ENCODE data around the gene TMX3. TPM values are rescaled to one million over a fixed set of nuclear protein-coding genes. Genes with fewer than 3 reads are reported as not detected.

The TMX3 gene
- total RNA-seq, result 23.0 TPM
- long read RNA-seq, full-length matches to known transcripts, result 62 of 67 reads
- long read RNA-seq, partial matches to known transcripts, result 0 of 67 reads
- long read RNA-seq, other reads (novel, unspliced or antisense), result 5 of 67 reads

GRCh38 chr18:68714712-68715496 lies at the start of gene TMX3:
Gene TMX3, minus strand, starts transcription at chr18:68715108. Its CDS starts 127 bp downstream, at chr18:68714981.
- ATAC-seq (ENCODE audit: poor library complexity) (peak; percentile 100), DNase-seq (peak; percentile 96)
- intact Hi-C loops (cut with DNase I), result no loop called here

GRCh38 chr18:68764016-68764415 lies 49.1 kb upstream of the TMX3 start:
- intact Hi-C loops (cut with DNase I), result no loop called here
- no peak for DNase-seq

GRCh38 chr18:68763083-68763482 lies 48.2 kb upstream of the TMX3 start:
- no peak for DNase-seq
- intact Hi-C loops (cut with DNase I), result no loop called here
- ATAC-seq (ENCODE audit: poor library complexity), result no peak

More at GRCh38 chr18:68764016-68764415, 49.1 kb upstream of the TMX3 start:
- no peak for ATAC-seq (ENCODE audit: poor library complexity)

- no peak for DNase-seq
- intact Hi-C loops (cut with DNase I), result no loop called here
- ATAC-seq (ENCODE audit: poor library complexity), result no peak
These were observed 44.4 kb upstream of the TMX3 start for GRCh38 chr18:68759308-68759707.

GRCh38 chr18:68757126-68757525 lies 42.2 kb upstream of the TMX3 start:
- ATAC-seq (ENCODE audit: poor library complexity), result peak; percentile 48
- intact Hi-C loops (cut with DNase I), result no loop called here

GRCh38 chr18:68742206-68742605 lies 27.3 kb upstream of the TMX3 start:
- ATAC-seq (ENCODE audit: poor library complexity) (no peak), DNase-seq (no peak)
- intact Hi-C loops (cut with DNase I), result no loop called here

More at GRCh38 chr18:68757126-68757525, 42.2 kb upstream of the TMX3 start:
- DNase-seq, result no peak

GRCh38 chr18:68740966-68741365 lies 26.1 kb upstream of the TMX3 start:
- DNase-seq (no peak), ATAC-seq (ENCODE audit: poor library complexity) (peak; percentile 29)
- intact Hi-C loops (cut with DNase I), result no loop called here

GRCh38 chr18:68739462-68739861 lies 24.6 kb upstream of the TMX3 start:
- no peak for DNase-seq
- no peak for ATAC-seq (ENCODE audit: poor library complexity)
- intact Hi-C loops (cut with DNase I), result loop anchor here (5.0 kb wide), 1 partner anchor 1522 kb away; no protein-coding TSS in a partner anchor

GRCh38 chr18:68738564-68738963 lies 23.7 kb upstream of the TMX3 start:
- DNase-seq, result no peak
- ATAC-seq (ENCODE audit: poor library complexity), result no peak
- intact Hi-C loops (cut with DNase I), result loop anchor here (5.0 kb wide), 1 partner anchor 1521 kb away; no protein-coding TSS in a partner anchor

- ATAC-seq (ENCODE audit: poor library complexity), result peak; percentile 66
- intact Hi-C loops (cut with DNase I), result loop anchor here (5.0 kb wide), 1 partner anchor 1518 kb away; no protein-coding TSS in a partner anchor
- DNase-seq, result no peak
These were observed 20.8 kb upstream of the TMX3 start for GRCh38 chr18:68735483-68736343.

GRCh38 chr18:68734308-68734707 lies 19.4 kb upstream of the TMX3 start:
- intact Hi-C loops (cut with DNase I), result no loop called here
- ATAC-seq (ENCODE audit: poor library complexity), result no peak
- no peak for DNase-seq

GRCh38 chr18:68733707-68734106 lies 18.8 kb upstream of the TMX3 start:
- DNase-seq (no peak), ATAC-seq (ENCODE audit: poor library complexity) (no peak)
- intact Hi-C loops (cut with DNase I), result no loop called here

GRCh38 chr18:68728081-68728700 lies 13.3 kb upstream of the TMX3 start:
- ATAC-seq (ENCODE audit: poor library complexity) (no peak), DNase-seq (no peak)
- intact Hi-C loops (cut with DNase I), result no loop called here

- DNase-seq (no peak), ATAC-seq (ENCODE audit: poor library complexity) (no peak)
- intact Hi-C loops (cut with DNase I), result no loop called here
These were observed 12.6 kb upstream of the TMX3 start for GRCh38 chr18:68727506-68727905.

GRCh38 chr18:68725346-68725745 lies 10.4 kb upstream of the TMX3 start:
- intact Hi-C loops (cut with DNase I), result no loop called here
- DNase-seq (no peak), ATAC-seq (ENCODE audit: poor library complexity) (no peak)

GRCh38 chr18:68724021-68724420 lies 9.1 kb upstream of the TMX3 start:
- ATAC-seq (ENCODE audit: poor library complexity), result no peak
- intact Hi-C loops (cut with DNase I), result no loop called here
- no peak for DNase-seq

- no peak for DNase-seq
- ATAC-seq (ENCODE audit: poor library complexity), result no peak
- intact Hi-C loops (cut with DNase I), result no loop called here
These were observed 8.6 kb upstream of the TMX3 start for GRCh38 chr18:68723539-68723938.

GRCh38 chr18:68722821-68723220 lies 7.9 kb upstream of the TMX3 start:
- intact Hi-C loops (cut with DNase I), result no loop called here
- DNase-seq, result no peak
- ATAC-seq (ENCODE audit: poor library complexity), result peak; percentile 34

All from Right ventricle myocardium superior (tissue), 1 donor.